Keratinocyte (primary cell): ENCODE data around the gene OR1S2.

Experiments
- EZH2 ChIP-seq: IDR thresholded peaks from one replicate; pipeline ENCODE4 v1.6.1; 2012; ENCODE audit warnings: inconsistent platforms, mild to moderate bottlenecking, low read length, moderate library complexity
- TF ChIP-seq, protein P1 (sequence below), 3 experiments: IDR thresholded peaks in 1 of 3; conservative IDR thresholded peaks in 1 of 3; optimal IDR thresholded peaks in 1 of 3; 2 replicates in 2 of 3; 3 replicates in 1 of 3; pipeline versions ENCODE3 to v1.5.1; 2011; ENCODE audit warnings: low read length in 3 of 3, mild to moderate bottlenecking in 3 of 3, moderate library complexity in 2 of 3, control low read depth in 1 of 3, inconsistent platforms in 1 of 3; ENCODE audit not compliant: insufficient read depth in 2 of 3; ENCODE audit errors: extremely low read depth in 1 of 3

DNA sequence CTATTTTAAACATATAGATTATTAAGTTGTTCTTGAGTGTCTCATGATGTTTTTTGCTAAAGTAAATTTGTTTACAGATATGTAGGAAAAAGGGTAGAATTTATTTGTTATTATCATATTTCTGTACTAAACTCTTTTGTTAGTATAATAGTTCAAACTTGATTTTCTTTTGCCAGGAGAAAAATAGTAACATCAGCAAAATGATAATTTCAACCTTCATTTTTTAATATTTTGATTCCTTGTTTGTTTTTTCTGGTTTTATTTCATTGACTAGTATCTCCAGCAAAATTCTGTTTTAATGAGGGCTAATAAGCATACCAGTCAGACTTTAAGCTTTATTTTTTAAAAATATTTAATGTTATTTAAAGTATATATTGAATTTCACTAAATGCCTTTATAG, 12.5 kb upstream of the OR1S2 start:
- TF ChIP-seq, protein P1, sequence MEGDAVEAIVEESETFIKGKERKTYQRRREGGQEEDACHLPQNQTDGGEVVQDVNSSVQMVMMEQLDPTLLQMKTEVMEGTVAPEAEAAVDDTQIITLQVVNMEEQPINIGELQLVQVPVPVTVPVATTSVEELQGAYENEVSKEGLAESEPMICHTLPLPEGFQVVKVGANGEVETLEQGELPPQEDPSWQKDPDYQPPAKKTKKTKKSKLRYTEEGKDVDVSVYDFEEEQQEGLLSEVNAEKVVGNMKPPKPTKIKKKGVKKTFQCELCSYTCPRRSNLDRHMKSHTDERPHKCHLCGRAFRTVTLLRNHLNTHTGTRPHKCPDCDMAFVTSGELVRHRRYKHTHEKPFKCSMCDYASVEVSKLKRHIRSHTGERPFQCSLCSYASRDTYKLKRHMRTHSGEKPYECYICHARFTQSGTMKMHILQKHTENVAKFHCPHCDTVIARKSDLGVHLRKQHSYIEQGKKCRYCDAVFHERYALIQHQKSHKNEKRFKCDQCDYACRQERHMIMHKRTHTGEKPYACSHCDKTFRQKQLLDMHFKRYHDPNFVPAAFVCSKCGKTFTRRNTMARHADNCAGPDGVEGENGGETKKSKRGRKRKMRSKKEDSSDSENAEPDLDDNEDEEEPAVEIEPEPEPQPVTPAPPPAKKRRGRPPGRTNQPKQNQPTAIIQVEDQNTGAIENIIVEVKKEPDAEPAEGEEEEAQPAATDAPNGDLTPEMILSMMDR (optimal IDR thresholded peaks at IDR 0.05 in 1 of 3, IDR thresholded peaks at IDR 0.05 in 1 of 3, conservative IDR thresholded peaks at IDR 0.05 in 1 of 3; ENCODE audit: extremely low read depth in 1 of 3, insufficient read depth in 2 of 3, low read length in 3 of 3): no peak
- no peak for TF ChIP-seq EZH2
